ENCODE results near the gene ZC3H12D.
"Not testable (repeated sequence)": the region's sequence is repeated elsewhere in the genome, so short reads cannot be mapped to it uniquely, and the experiment has no call there.

The ZC3H12D gene

DNA sequence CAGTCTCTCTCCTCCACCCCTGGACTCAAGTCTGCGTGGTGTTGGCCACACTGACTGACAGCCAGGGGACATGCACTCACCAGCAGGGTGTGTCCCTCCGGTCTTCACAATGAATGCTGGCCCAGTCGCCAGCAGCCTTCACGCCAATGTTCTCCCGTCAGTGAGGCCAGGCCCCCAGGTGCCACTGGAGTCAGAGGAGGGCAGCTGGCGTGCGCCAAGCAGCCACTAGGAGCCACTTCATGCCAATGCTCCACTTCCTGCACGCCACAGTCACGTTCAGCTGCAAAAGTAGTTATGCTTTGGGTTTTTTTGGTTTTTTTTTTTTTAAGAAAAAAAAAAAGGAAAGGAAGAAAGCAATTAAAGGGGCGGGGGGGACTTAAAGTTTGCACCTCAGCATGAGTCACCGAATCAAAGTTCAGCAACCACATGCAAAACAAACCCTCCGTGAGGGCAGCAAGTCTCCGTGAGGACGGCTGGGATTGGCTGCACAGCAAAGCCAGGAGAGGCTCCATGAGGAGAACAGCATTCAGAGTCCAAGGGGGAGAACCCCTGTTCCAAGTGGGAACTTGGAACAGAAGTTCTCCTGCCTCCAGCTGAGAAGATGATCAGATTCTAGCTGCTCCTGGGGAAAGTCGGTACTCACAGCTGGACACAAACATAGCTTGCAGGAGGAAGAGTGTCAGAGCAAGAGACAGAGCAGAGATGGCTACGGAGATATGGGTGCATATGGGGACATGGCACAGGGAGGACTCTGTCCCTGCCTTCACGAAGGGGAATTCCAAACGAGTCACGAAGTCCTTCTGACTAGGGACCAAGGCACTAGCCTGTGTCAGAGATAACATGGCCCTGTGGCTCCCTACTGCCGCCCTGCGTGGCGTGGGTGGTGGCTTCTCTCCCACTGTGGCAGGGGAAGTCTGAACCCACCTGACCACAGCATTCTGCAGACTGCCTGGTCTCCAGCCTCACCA lies at the start of gene ZC3H12D:
Gene ZC3H12D, minus strand, starts transcription at position 282 of the 968 bp plus-strand sequence. CDS start 10,471 bp downstream, outside the sequence.
- DNase-seq, result no peak

DNA sequence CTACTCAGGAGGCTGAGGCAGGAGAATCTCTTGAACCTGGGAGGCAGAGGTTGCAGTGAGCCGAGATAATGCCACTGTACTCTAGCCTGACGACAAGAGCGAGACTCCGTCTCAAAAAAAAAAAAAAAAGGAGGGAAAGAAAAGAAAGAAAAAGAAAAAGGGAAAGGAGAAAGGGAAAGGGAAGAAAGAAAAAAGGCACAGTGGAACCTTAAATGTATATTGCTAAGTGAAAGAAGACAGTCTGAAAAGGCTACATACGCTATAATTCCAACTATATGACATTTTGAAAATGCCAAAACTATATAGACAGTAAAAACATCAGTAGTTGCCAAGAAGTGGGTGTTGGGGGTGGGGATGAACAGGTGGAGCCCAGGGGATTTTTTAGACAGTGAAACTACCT lies 44.8 kb upstream of the ZC3H12D start:
- DNase-seq, result no peak

DNA sequence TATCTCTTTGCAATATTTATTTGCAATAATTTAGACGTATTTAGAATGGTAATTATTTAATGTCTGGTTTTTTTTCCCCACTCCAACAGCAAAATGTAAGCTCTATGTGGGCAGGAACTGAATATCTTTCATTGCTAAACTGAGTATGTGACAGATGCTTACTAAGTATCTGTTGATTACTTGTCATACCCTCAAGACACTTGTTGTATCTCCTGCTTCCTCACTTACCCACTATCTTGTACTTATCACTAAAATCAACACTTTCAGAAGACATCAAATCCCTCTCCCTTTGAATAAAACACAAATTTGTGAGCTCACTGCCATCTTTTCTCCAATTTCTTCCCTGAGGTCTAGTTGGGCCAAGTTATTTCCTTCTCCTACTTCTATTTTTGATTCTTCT lies 30.7 kb upstream of the ZC3H12D start:
- no peak for DNase-seq

DNA sequence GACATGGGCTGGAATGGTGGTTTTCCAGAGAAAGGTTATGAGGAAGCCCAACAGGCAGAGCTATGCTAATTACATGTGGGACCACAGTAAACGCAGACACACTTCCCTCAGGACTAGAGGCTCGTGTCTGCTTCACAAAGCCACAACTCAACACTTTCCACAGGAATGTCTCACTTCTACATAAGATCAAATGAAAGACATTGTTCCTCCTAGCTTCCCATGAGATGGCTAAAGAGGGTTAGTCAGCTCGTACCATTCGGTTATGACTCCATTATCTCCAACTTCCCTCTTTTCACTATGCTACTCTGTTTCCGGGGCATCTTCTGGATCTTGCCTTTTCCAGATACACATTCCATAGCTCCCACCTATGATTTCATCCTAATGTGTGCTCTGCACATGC lies 29.1 kb upstream of the ZC3H12D start:
- no peak for DNase-seq

GRCh38 chr6:149510793-149511512 lies 26.1 kb upstream of the ZC3H12D start:
- no peak for DNase-seq

GRCh38 chr6:149508485-149508884 lies 23.7 kb upstream of the ZC3H12D start:
- DNase-seq, result no peak

DNA sequence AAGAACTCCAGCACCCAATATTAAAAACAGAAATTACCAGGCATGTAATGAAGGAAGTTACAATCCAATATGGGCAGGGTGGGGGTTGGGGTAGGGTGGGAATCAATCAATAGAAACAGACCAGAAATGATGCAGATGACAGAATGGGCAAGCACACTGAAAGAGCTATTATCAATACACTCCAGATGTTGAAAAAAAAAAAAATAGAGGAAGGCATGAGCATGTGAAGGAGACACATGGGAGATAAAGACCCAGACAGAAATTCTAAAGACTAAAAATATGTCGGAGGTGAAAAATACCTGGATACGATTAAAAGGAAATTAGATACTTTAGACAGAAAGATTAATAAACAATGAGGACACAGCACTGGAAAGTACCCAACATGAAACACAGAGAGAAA lies 19.1 kb upstream of the ZC3H12D start:
- no peak for DNase-seq

DNA sequence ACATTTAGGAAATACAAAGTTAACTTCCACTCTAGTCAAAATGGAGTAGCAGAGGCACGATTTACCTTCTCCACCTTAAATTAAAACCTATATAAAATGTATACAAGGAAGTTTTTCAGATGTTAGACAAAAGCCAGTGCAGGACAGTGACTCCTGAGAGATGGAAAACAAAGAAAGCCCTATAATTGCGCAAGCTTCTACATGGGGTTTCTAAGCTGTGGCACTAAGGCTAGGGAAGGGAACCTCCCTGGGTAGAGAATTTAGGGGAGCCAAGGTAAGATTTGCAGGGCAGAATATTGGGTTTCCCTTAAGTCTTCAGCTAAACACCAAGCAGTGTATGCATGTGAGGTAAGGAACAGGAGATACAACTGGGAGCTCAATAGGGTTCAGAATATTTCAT lies 18.5 kb upstream of the ZC3H12D start:
- DNase-seq, result no peak

GRCh38 chr6:149501768-149502167 lies 17.0 kb upstream of the ZC3H12D start:
- DNase-seq, result no peak

DNA sequence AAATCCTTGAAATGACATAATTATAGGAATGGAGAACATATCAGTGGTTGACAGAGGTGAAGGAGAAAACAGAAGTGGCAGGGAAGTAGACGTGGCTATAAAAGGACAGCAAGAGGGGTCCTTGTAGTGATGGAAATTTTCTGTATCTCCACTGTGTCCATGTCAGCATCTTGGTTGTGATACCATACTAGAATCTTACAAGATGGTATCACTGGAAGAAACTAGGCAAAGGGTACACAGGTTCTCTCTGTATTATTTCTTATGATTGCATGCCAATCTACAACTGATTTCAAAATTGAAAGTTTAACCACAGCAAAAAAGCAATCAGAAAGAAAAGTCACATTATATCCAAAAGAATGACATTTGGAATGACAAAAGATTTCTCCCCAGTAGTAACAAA lies 16.4 kb upstream of the ZC3H12D start:
- no peak for DNase-seq

DNA sequence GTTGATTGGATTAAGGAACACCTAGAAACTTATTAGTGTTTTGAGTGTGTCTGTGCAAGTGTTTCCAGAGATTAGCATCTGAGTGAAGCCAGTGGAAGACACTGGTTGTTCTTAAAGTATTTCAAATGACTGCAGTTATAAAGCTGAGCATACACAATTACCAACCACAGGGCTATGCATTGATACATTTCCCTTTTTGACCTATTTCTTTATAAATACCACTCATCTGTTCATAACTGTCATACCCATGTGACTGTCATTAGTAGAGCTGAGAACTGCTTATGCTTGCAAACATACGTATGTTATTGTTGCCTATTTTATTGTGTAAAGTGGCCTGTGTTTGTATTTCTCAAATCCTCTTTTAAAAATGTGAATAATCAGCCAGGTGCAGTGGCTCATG lies 15.3 kb upstream of the ZC3H12D start:
- no peak for DNase-seq

DNA sequence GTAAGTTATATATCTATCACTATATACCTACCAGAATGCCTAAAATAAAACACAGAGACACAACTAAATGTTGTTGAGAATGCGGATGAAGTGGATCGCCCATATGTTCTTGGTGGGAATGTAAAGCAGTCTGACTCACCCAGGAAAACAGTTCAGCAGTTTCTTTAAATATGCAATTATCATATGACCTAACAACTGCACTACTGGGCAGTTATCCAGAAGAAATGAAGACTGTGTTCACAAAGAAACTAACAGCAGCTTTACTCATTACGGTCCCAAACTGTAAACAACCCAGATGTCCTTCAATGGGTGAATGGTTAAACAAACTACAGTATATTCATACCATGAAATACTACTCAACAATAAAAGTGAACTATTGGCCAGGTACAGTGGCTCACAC lies 14.3 kb upstream of the ZC3H12D start:
- no peak for DNase-seq

DNA sequence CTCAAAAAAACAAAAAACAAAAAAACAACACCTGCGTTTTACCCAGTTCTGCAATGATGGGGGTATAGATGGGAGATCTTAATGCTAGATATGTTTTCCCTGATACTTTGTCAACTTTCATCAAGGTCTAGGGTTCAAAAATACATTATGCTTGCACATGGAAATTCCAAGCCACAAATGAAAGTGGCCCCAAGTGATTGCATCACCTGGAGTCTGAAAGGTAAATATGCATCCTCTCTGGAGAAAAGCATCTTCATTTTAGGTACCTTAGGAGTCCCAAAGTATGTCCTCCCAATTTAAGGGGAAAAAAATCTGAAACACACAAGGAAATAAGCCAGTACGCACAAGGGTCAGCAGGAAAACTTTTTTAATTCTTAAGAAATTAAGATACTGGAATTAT lies 12.6 kb upstream of the ZC3H12D start:
- no peak for DNase-seq

DNA sequence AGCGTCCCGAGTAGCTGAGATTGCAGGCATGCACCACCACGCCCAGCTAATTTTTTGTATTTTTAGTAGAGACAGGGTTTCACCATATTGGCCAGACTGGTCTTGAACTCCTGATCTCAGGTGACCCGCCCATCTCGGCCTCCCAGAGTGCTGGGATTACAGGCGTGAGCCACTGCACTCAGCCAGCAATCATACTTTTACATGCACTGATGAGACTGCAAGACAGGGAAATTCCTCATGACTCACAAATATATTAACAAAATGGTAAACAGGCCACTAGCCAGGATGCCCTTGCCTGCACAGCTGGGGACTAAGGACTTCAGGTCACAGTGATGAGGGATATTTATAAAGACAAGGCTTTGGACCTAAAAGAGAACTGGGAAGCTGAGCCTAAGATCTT lies 11.8 kb upstream of the ZC3H12D start:
- DNase-seq, result not testable (repeated sequence)

DNA sequence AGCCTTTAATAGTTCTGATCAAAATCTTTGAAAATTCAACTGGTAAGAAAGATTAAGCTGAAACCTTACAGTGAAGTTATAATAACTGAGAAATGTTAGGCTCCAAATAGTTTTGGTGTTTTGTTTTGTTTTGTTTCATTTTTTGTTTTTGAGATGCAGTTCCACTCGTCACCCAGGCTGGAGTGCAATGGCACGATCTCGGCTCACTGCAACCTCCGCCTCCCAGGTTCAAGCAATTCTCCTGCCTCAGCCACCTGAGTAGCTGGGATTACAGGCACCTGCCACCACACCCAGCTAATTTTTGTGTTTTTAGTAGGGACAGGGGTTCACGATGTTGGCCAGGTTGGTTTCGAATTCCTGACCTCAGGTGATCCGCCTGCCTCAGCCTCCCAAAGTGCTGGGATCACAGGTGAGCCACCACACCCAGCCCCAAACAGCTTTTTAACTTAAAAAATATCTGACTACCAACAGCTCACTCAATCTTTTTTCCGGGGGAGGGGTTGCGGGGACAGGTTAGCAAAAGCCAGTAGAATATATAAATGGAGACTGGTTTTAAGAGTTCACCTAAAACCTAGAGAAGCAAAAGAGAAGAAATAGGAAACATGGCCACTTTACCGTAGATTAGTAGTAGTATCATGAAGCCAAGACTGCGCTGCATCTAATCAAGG lies 10.7 kb upstream of the ZC3H12D start:
- DNase-seq, result not testable (repeated sequence)

DNA sequence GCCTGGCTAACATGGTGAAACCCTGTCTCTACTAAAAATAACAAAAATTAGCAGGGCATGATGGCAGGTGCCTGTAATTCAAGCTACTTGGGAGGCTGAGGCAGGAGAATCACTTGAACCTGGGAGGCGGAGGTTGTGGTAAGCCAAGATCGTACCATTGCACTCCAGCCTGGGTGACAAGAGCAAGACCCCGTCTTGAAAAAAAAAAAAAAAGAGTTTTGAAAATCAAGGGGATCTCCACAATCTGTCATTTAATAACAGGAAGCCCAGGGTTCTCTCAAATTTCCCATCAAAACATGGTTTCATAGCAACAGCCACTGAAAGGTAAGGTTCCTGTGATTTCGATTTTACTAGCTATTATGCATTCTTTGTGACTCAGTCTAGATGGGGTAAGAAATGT lies 10.0 kb upstream of the ZC3H12D start:
- DNase-seq, result not testable (repeated sequence)

DNA sequence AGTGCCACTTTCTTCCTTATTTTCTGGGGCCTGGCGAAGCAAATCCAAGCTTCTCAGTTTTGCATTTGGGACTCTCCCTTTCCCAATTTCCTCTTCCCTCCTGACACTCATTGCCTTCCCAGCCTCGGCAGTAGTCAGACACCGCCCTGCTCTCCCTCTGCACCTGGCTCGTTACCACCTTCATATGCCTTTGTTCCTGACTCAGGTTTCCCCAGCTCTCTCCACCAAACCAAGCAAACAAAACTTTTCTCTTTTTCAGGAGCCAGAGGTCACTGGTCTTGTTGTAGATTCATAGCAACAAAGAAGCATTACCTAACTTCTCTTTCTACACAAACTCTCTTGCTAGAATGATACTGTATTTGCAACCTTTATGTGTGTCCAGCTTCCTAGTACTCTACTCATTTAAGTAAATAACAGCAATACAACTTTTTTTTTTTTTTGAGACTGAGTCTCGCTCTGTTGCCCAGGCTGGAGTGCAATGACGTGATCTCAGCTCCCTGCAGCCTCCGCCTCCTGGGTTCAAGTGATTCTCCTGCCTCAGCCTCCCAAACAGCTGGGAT lies 9.0 kb upstream of the ZC3H12D start:
- DNase-seq, result no peak

DNA sequence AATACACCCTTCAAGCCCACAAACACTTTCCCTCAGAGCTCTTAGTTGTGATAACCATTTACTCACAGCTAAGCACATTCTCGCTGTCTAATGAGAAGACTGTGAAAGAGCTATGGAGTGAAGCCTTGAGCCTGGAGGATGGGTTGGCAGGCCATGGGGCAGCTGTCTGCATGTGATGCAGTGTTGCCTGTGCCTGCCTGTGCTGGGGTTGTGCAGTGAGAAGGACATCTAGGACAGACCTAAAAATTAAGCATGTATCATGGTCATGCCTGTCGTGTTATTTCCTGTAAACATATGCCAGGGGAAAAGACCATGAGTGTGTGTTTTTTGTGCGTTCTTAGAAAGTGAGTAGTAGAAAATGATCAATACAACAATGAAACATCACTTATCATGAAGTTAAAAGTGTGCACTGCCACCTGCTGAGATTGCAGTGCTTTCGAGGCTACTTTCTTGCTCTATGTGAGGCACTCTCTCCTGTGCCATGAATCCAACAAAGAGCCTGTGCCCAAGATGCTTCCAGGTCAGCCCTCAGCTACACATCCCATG lies 8.1 kb upstream of the ZC3H12D start:
- no peak for DNase-seq

- no peak for DNase-seq
These were observed 5.2 kb upstream of the ZC3H12D start for GRCh38 chr6:149489967-149490366.

GRCh38 chr6:149488815-149489214 lies 4.0 kb upstream of the ZC3H12D start:
- no peak for DNase-seq

- DNase-seq, result no peak
These were observed 2.5 kb upstream of the ZC3H12D start for GRCh38 chr6:149487316-149487715.

DNA sequence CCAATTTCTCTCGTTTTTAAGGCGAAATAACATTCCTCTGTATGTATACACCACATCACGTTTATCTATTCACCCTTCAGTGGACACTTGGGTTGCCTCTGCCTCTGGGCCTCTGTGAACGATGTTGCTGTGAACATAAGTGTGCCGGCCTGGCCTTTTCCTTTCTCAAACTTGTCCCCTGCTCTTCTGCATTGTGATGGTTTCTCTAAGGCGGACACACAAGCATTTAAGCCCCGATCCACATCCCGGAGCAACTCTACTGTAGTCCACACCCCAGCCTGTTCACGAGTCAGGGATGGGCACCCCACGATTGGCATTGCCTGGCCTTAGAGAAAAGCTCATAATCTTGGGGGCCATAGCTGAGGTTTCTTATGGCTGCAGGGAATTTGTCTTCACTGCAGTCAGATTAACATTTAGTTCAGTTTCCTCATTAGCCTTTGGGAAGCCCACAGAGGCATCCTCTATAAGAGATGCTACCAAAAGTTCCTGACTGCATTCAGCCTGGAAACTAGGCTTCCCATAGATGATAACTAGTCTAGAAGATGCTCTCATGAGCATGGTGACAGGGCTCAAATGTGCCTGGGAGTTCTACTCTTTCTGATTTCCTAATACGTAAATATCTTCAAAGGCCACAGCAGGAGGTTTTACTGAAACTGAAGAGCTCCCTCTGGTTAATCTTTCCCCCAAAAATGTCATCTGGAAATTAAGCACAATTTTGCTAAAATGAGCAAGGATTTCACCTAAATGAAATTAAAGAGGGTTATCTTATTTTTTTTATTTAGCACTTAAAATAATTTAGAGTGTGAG lies 762 bp downstream of the ZC3H12D start:
- no peak for DNase-seq
